Retinal pigment epithelial cell (primary cell): ENCODE results near the gene COL6A5.
"Not testable (repeated sequence)": the region's sequence is repeated elsewhere in the genome, so short reads cannot be mapped to it uniquely, and the experiment has no call there.

Source experiments
- DNase-seq: peaks from one replicate; pipeline ENCODE4 v3.0.0-alpha.2; 2010; ENCODE audit warnings: low read depth
- H3K4me3 ChIP-seq: 2 replicates; pipeline ENCODE4 v1.5.1; 2011; ENCODE audit warnings: mild to moderate bottlenecking, low read length, control low read depth, moderate library complexity
- CTCF ChIP-seq: conservative IDR thresholded peaks from 2 replicates; pipeline ENCODE4 v1.5.1; 2011; ENCODE audit warnings: low read depth, low read length, control low read depth, inconsistent platforms

The COL6A5 gene

GRCh38 chr3:130423064-130423463, 77.6 kb downstream of the COL6A5 start:
- no peak for DNase-seq
- no peak overlapping the region for H3K4me3 ChIP-seq
- no peak for TF ChIP-seq CTCF

GRCh38 chr3:130424837-130425236, 79.4 kb downstream of the COL6A5 start:
- DNase-seq, result no peak
- TF ChIP-seq CTCF, result no peak
- no peak overlapping the region for H3K4me3 ChIP-seq

- no peak for TF ChIP-seq CTCF
- DNase-seq, result no peak
- no peak overlapping the region for H3K4me3 ChIP-seq
Observed at GRCh38 chr3:130425484-130425883, 80.0 kb downstream of the COL6A5 start.

GRCh38 chr3:130426206-130426605, 80.7 kb downstream of the COL6A5 start:
- no peak for DNase-seq
- TF ChIP-seq CTCF, result no peak
- no peak overlapping the region for H3K4me3 ChIP-seq

- no peak overlapping the region for H3K4me3 ChIP-seq
- no peak for TF ChIP-seq CTCF
- no peak for DNase-seq
Observed at GRCh38 chr3:130428871-130429712, 83.6 kb downstream of the COL6A5 start.

- no peak for TF ChIP-seq CTCF
- DNase-seq, result no peak
- no peak overlapping the region for H3K4me3 ChIP-seq
Observed at GRCh38 chr3:130429713-130430023, 84.2 kb downstream of the COL6A5 start.

GRCh38 chr3:130430266-130430665, 84.8 kb downstream of the COL6A5 start:
- DNase-seq, result no peak
- H3K4me3 ChIP-seq, result no peak overlapping the region
- TF ChIP-seq CTCF, result no peak

- not testable (repeated sequence) for DNase-seq
Observed at GRCh38 chr3:130432086-130432485, 86.6 kb downstream of the COL6A5 start.

More at GRCh38 chr3:130432086-130432485, 86.6 kb downstream of the COL6A5 start:
- not testable (repeated sequence) for H3K4me3 ChIP-seq
